Hindlimb muscle (tissue), 1 donor: Measurements from ENCODE around the gene NLGN1. TPM values are rescaled to one million over a fixed set of nuclear protein-coding genes. Genes with fewer than 3 reads are reported as not detected.
"Not testable (repeated sequence)": the region's sequence is repeated elsewhere in the genome, so short reads cannot be mapped to it uniquely, and the experiment has no call there.

ENCODE experiments used
- DNase-seq: peaks from one replicate; pipeline ENCODE4 v3.0.0-alpha.2; 2013
- polyA plus RNA-seq: library from polyadenylated mRNA; unstranded; fragments of 120-200 nt; gene quantifications from one replicate; pipeline ENCODE4 v1.2.1, GENCODE V29; 2013; ENCODE audit not compliant: insufficient read length

Gene NLGN1
- polyA plus RNA-seq = 1.0 TPM

- DNase-seq = peak; percentile 86
Measured at GRCh38 chr3:173397161-173398110, at the start of gene NLGN1. NLGN1 (plus strand) TSS chr3:173397744.

GRCh38 chr3:173351886-173352285 lies 45.7 kb upstream of the NLGN1 start:
- DNase-seq = no peak

GRCh38 chr3:173353137-173353536 lies 44.4 kb upstream of the NLGN1 start:
- not testable (repeated sequence) for DNase-seq

GRCh38 chr3:173354124-173354523 lies 43.4 kb upstream of the NLGN1 start:
- DNase-seq = no peak

GRCh38 chr3:173371848-173372487 lies 25.6 kb upstream of the NLGN1 start:
- DNase-seq = peak; percentile 33

- DNase-seq = no peak
Measured at GRCh38 chr3:173380681-173381080, 16.9 kb upstream of the NLGN1 start.

- not testable (repeated sequence) for DNase-seq
Measured at GRCh38 chr3:173381936-173382335, 15.6 kb upstream of the NLGN1 start.

GRCh38 chr3:173395073-173395411 lies 2.5 kb upstream of the NLGN1 start:
- no peak for DNase-seq

- peak; percentile 89 for DNase-seq
Measured at GRCh38 chr3:173395412-173396181, 1.9 kb upstream of the NLGN1 start.

- DNase-seq = no peak
Measured at GRCh38 chr3:173396191-173397041, 1.1 kb upstream of the NLGN1 start.

GRCh38 chr3:173398111-173398479 lies 551 bp downstream of the NLGN1 start:
- no peak for DNase-seq

- DNase-seq = no peak
Measured at GRCh38 chr3:173399044-173399443, 1.5 kb downstream of the NLGN1 start.

- DNase-seq = no peak
Measured at GRCh38 chr3:173401369-173401768, 3.8 kb downstream of the NLGN1 start.

- no peak for DNase-seq
Measured at GRCh38 chr3:173402656-173403055, 5.1 kb downstream of the NLGN1 start.

GRCh38 chr3:173403376-173403775 lies 5.8 kb downstream of the NLGN1 start:
- no peak for DNase-seq

- no peak for DNase-seq
Measured at GRCh38 chr3:173404156-173404555, 6.6 kb downstream of the NLGN1 start.

GRCh38 chr3:173410436-173410835 lies 12.9 kb downstream of the NLGN1 start:
- DNase-seq = no peak

GRCh38 chr3:173410849-173411248 lies 13.3 kb downstream of the NLGN1 start:
- no peak for DNase-seq

GRCh38 chr3:173411375-173411973 lies 13.9 kb downstream of the NLGN1 start:
- DNase-seq = peak; percentile 30

GRCh38 chr3:173416070-173416469 lies 18.5 kb downstream of the NLGN1 start:
- DNase-seq = no peak

GRCh38 chr3:173429076-173429475 lies 31.5 kb downstream of the NLGN1 start:
- no peak for DNase-seq

GRCh38 chr3:173429527-173429926 lies 32.0 kb downstream of the NLGN1 start:
- DNase-seq = no peak
